Neural cell (in vitro differentiated cells): Measurements from ENCODE around the gene ZCCHC3. TPM values are rescaled to one million over a fixed set of nuclear protein-coding genes. Genes with fewer than 3 reads are reported as not detected.
A peak's percentile ranks its signal among the peaks of the same experiment; 100 is the strongest.

Source experiments
- H2AFZ ChIP-seq: fragments of 200-600, 300-800 bp; sonication (generic), shearing (Covaris generic); 2 replicates; pipeline ENCODE4 v1.6.0; 2014; ENCODE audit warnings: low read depth, mild to moderate bottlenecking, antibody characterized with exemption, low read length, moderate library complexity
- H3F3A ChIP-seq: fragments of 200-600 bp; shearing (Covaris generic); 2 replicates; pipeline ENCODE4 v1.6.1; 2016; ENCODE audit warnings: mild to moderate bottlenecking, moderate library complexity, mixed read lengths, antibody characterized with exemption, low read length; ENCODE audit not compliant: insufficient read depth, poor library complexity, severe bottlenecking
- H3K27ac ChIP-seq: fragments of 200-600, 300-800 bp; sonication (generic), shearing (Covaris generic); 2 replicates; pipeline ENCODE4 v1.5.1; 2014; ENCODE audit warnings: mild to moderate bottlenecking, low read length, moderate library complexity
- H3K27me3 ChIP-seq: fragments of 300-800, 200-600 bp; sonication (generic), shearing (Covaris generic); 2 replicates; pipeline ENCODE4 v1.6.0; 2014; ENCODE audit warnings: mild to moderate bottlenecking, low read depth, low read length, moderate library complexity; ENCODE audit not compliant: insufficient read depth
- H3K36me3 ChIP-seq: fragments of 300-800, 200-600 bp; sonication (generic), shearing (Covaris generic); 2 replicates; pipeline ENCODE4 v1.5.1; 2014; ENCODE audit warnings: mild to moderate bottlenecking, antibody characterized with exemption, low read length, moderate library complexity; ENCODE audit not compliant: insufficient read depth
- H3K4me2 ChIP-seq: fragments of 300-800, 200-600 bp; sonication (generic), shearing (Covaris generic); 2 replicates; pipeline ENCODE4 v1.6.0; 2014; ENCODE audit warnings: mild to moderate bottlenecking, low read length
- H3K4me3 ChIP-seq: fragments of 300-800, 200-600 bp; sonication (generic), shearing (Covaris generic); 2 replicates; pipeline ENCODE4 v1.5.1; 2014; ENCODE audit warnings: mild to moderate bottlenecking, low read length, moderate library complexity
- H3K79me2 ChIP-seq: fragments of 200-600 bp; shearing (Covaris generic); replicated peaks from 2 replicates; pipeline ENCODE4 v1.6.0; 2014; ENCODE audit warnings: mild to moderate bottlenecking, low read length, moderate library complexity; ENCODE audit not compliant: insufficient read depth
- H3K9ac ChIP-seq: fragments of 300-800, 200-600 bp; sonication (generic), shearing (Covaris generic); 2 replicates; pipeline ENCODE4 v1.6.1; 2016; ENCODE audit warnings: mild to moderate bottlenecking, low read length, mixed read lengths
- H3K9me2 ChIP-seq: fragments of 200-600 bp; shearing (Covaris generic); 2 replicates; pipeline ENCODE4 v1.6.1; 2016; ENCODE audit warnings: mild to moderate bottlenecking, low read length, mixed read lengths; ENCODE audit not compliant: insufficient read depth
- H3K9me3 ChIP-seq: fragments of 200-600, 300-800 bp; sonication (generic), shearing (Covaris generic); 2 replicates; pipeline ENCODE4 v1.6.1; 2016; ENCODE audit warnings: mild to moderate bottlenecking, mixed run types, low read length, moderate library complexity, mixed read lengths
- H4K20me1 ChIP-seq: fragments of 200-600 bp; shearing (Covaris generic); 2 replicates; pipeline ENCODE4 v1.6.1; 2016; ENCODE audit warnings: mild to moderate bottlenecking, mixed run types; ENCODE audit not compliant: insufficient read depth
- EP300 ChIP-seq: fragments of 450-650 bp; conservative IDR thresholded peaks from 2 replicates; pipeline ENCODE4 v1.6.1; 2014; ENCODE audit warnings: antibody characterized with exemption, mild to moderate bottlenecking, moderate library complexity; ENCODE audit not compliant: poor library complexity, severe bottlenecking
- EZH2 ChIP-seq: fragments of 200-600, 300-800 bp; shearing (Covaris generic), sonication (generic); IDR thresholded peaks from 2 replicates; pipeline ENCODE4 v1.6.1; 2014; ENCODE audit warnings: antibody characterized with exemption, low read length, borderline replicate concordance, mild to moderate bottlenecking; ENCODE audit not compliant: insufficient read depth, poor library complexity, severe bottlenecking
- MXI1 ChIP-seq: fragments of 450-650 bp; conservative IDR thresholded peaks from 2 replicates; pipeline ENCODE4 v1.6.1; 2014; ENCODE audit warnings: antibody characterized with exemption, mild to moderate bottlenecking; ENCODE audit not compliant: poor library complexity, severe bottlenecking
- POLR2AphosphoS5 ChIP-seq: IDR thresholded peaks from 2 replicates; pipeline ENCODE4 v1.6.1; 2012
- RAD21 ChIP-seq: fragments of 450-650 bp; conservative IDR thresholded peaks from 2 replicates; pipeline ENCODE4 v1.6.1; 2014; ENCODE audit warnings: antibody characterized with exemption, mild to moderate bottlenecking, moderate library complexity
- SMC3 ChIP-seq: fragments of 450-650 bp; conservative IDR thresholded peaks from 2 replicates; pipeline ENCODE4 v1.6.1; 2014; ENCODE audit warnings: antibody characterized with exemption, mild to moderate bottlenecking, moderate library complexity; ENCODE audit not compliant: poor library complexity
- TAF1 ChIP-seq: IDR thresholded peaks from 2 replicates; pipeline ENCODE4 v1.6.1; 2012; ENCODE audit warnings: low read depth
- polyA plus RNA-seq: library from polyadenylated mRNA; depleted of rRNA; stranded (reverse); fragments of >200 nt; gene quantifications from 2 replicates; pipeline ENCODE4 v1.2.3, GENCODE V29; 2014
- TF ChIP-seq, protein P1 (sequence below): IDR thresholded peaks from 2 replicates; pipeline ENCODE4 v1.6.1; 2012; ENCODE audit warnings: borderline replicate concordance
- TF ChIP-seq, protein P2 (sequence below): fragments of 450-650 bp; IDR thresholded peaks from 2 replicates; pipeline ENCODE4 v1.5.1; 2014; ENCODE audit warnings: antibody characterized with exemption, mild to moderate bottlenecking, moderate library complexity; ENCODE audit not compliant: poor library complexity, severe bottlenecking

The ZCCHC3 gene
- polyA plus RNA-seq, 1 donor from 2014 or later, result 15.5 TPM

DNA sequence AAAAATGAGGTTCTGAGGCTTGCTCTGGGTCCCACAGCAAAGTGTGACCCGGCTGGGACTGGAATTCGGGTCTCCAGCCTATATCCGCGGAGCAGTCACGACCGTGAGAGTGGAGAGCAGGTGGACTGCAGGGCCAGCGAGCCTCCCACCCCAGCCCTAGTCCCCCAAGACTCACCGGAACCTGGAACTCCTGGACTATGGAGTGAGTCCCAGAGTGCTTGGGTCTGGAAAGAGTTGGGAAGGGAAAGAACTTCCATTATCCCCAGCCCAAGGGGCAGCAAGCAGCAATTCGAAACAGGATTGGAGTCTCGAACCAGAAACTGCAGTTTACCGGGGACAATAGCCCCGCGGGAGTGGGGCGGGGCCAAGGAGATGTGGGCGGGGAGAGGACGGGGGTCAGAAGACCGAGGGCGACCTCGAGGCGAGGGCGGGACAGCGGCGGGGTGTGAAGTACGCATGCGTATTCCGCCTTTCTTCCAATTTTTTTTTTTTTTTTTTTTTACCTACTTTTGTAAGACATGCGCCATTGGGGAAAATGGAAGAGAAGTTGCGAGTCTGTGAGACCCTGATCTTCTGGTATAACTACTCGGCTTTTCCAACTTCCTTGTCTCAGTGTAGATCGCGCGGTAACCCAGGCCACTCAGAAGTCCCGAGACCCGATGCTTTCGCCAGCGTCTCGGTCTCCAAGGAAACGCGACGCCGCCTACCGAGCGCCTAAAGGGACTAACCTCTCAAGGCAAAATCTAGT, 7.1 kb upstream of the ZCCHC3 start, which contains the start of gene C20orf96:
Gene C20orf96 (minus strand): TSS at position 667 of the 748 bp plus-strand sequence. CDS start 140 bp downstream, at position 527.
- peak within 1 kb of the TSS; percentile 86 for H2AFZ ChIP-seq
- H3F3A ChIP-seq, result no peaks in the 10 kb centered on the region
- peak within 1 kb of the TSS; percentile 64 for H3K4me2 ChIP-seq
- H3K27me3 ChIP-seq, result no peaks in the 10 kb centered on the region
- peaks cover 17% of the 10 kb centered on the region for H3K79me2 ChIP-seq
- no peaks in the 10 kb centered on the region for H3K36me3 ChIP-seq
- peak within 1 kb of the TSS; percentile 52 for H3K27ac ChIP-seq
- H3K9me2 ChIP-seq, result no peaks in the 10 kb centered on the region
- H3K9ac ChIP-seq, result peak within 1 kb of the TSS; percentile 68
- H3K9me3 ChIP-seq, result no peaks in the 10 kb centered on the region
- no peaks in the 10 kb centered on the region for H4K20me1 ChIP-seq
- H3K4me3 ChIP-seq, result peak within 1 kb of the TSS; percentile 84
- TF ChIP-seq SMC3 (no peak), POLR2AphosphoS5 (no peak), MXI1 (peak; percentile 80), TAF1 (no peak), EP300 (no peak), RAD21 (peak; percentile 26), EZH2 (no peak)
- TF ChIP-seq, protein P1, sequence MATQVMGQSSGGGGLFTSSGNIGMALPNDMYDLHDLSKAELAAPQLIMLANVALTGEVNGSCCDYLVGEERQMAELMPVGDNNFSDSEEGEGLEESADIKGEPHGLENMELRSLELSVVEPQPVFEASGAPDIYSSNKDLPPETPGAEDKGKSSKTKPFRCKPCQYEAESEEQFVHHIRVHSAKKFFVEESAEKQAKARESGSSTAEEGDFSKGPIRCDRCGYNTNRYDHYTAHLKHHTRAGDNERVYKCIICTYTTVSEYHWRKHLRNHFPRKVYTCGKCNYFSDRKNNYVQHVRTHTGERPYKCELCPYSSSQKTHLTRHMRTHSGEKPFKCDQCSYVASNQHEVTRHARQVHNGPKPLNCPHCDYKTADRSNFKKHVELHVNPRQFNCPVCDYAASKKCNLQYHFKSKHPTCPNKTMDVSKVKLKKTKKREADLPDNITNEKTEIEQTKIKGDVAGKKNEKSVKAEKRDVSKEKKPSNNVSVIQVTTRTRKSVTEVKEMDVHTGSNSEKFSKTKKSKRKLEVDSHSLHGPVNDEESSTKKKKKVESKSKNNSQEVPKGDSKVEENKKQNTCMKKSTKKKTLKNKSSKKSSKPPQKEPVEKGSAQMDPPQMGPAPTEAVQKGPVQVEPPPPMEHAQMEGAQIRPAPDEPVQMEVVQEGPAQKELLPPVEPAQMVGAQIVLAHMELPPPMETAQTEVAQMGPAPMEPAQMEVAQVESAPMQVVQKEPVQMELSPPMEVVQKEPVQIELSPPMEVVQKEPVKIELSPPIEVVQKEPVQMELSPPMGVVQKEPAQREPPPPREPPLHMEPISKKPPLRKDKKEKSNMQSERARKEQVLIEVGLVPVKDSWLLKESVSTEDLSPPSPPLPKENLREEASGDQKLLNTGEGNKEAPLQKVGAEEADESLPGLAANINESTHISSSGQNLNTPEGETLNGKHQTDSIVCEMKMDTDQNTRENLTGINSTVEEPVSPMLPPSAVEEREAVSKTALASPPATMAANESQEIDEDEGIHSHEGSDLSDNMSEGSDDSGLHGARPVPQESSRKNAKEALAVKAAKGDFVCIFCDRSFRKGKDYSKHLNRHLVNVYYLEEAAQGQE, result no peak
- TF ChIP-seq, protein P2, sequence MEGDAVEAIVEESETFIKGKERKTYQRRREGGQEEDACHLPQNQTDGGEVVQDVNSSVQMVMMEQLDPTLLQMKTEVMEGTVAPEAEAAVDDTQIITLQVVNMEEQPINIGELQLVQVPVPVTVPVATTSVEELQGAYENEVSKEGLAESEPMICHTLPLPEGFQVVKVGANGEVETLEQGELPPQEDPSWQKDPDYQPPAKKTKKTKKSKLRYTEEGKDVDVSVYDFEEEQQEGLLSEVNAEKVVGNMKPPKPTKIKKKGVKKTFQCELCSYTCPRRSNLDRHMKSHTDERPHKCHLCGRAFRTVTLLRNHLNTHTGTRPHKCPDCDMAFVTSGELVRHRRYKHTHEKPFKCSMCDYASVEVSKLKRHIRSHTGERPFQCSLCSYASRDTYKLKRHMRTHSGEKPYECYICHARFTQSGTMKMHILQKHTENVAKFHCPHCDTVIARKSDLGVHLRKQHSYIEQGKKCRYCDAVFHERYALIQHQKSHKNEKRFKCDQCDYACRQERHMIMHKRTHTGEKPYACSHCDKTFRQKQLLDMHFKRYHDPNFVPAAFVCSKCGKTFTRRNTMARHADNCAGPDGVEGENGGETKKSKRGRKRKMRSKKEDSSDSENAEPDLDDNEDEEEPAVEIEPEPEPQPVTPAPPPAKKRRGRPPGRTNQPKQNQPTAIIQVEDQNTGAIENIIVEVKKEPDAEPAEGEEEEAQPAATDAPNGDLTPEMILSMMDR, result peak; percentile 65

DNA sequence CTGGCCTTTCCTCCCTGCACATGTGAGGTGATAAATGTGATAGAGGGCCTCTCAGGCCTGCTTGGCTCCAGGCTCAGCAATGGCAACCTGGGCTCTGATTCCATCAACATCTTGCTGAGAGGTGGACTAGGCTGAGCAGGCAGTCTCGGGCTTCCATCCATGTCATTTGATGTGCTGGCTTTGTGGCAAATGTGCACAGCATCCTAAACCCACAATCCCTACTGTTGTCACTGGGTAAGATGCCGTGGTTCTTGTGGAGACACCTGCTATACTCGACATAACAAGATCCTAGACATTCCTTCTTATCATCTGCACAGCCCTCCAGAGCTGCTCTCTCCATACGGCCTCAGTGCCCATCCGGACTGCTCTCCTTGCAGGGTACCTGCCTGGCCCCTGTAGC, 2.8 kb upstream of the ZCCHC3 start:
- H3K27ac ChIP-seq, result no peak overlapping the region
- H3K9ac ChIP-seq, result no peak overlapping the region
- H3K9me3 ChIP-seq, result no peaks in the 10 kb centered on the region
- no peak for TF ChIP-seq TAF1
- TF ChIP-seq, protein P2, result no peak
- TF ChIP-seq, protein P1, result no peak
- no peak for TF ChIP-seq EP300
- TF ChIP-seq MXI1, result no peak
- no peak for TF ChIP-seq SMC3
- no peak for TF ChIP-seq RAD21
- TF ChIP-seq POLR2AphosphoS5, result no peak
- no peak for TF ChIP-seq EZH2
- no peak overlapping the region for H2AFZ ChIP-seq
- H3K9me2 ChIP-seq, result no peaks in the 10 kb centered on the region
- H3K27me3 ChIP-seq, result no peaks in the 10 kb centered on the region
- peaks cover 3% of the 10 kb centered on the region for H3F3A ChIP-seq
- no peaks in the 10 kb centered on the region for H4K20me1 ChIP-seq
- no peak overlapping the region for H3K4me2 ChIP-seq
- H3K36me3 ChIP-seq, result no peaks in the 10 kb centered on the region
- H3K4me3 ChIP-seq, result no peak overlapping the region
- H3K79me2 ChIP-seq, result peaks cover 28% of the 10 kb centered on the region
